WERI-Rb-1 (cell line): Measurements from ENCODE around the gene CDH4.

Experiments used
- DNase-seq: peaks from one replicate; pipeline ENCODE4 v3.0.0-alpha.2; 2020
- H3K27ac ChIP-seq: fragments of 250-450 bp; sonication (Bioruptor Pico); 2 replicates; pipeline ENCODE4 v1.5.1; 2020; ENCODE audit warnings: mild to moderate bottlenecking, moderate library complexity
- H3K27me3 ChIP-seq: fragments of 250-450 bp; sonication (Bioruptor Pico); 2 replicates; pipeline ENCODE4 v1.5.1; 2021; ENCODE audit warnings: mild to moderate bottlenecking, low read depth, moderate library complexity; ENCODE audit not compliant: insufficient read depth, severe bottlenecking
- H3K36me3 ChIP-seq: fragments of 250-450 bp; sonication (Bioruptor Pico); 2 replicates; pipeline ENCODE4 v1.5.1; 2020; ENCODE audit warnings: mild to moderate bottlenecking, moderate library complexity
- H3K4me3 ChIP-seq: 2 replicates; pipeline ENCODE4 v1.5.1; 2011; ENCODE audit warnings: low read depth, mild to moderate bottlenecking, control low read depth, low read length
- H3K9me3 ChIP-seq: fragments of 250-450 bp; sonication (Bioruptor Pico); 2 replicates; pipeline ENCODE4 v1.5.1; 2021; ENCODE audit warnings: mild to moderate bottlenecking, moderate library complexity; ENCODE audit not compliant: severe bottlenecking
- CTCF ChIP-seq: IDR thresholded peaks from 2 replicates; pipeline ENCODE4 v1.5.1; 2011; ENCODE audit warnings: low read depth, mild to moderate bottlenecking, control low read depth, inconsistent platforms, low read length

Gene CDH4

DNA sequence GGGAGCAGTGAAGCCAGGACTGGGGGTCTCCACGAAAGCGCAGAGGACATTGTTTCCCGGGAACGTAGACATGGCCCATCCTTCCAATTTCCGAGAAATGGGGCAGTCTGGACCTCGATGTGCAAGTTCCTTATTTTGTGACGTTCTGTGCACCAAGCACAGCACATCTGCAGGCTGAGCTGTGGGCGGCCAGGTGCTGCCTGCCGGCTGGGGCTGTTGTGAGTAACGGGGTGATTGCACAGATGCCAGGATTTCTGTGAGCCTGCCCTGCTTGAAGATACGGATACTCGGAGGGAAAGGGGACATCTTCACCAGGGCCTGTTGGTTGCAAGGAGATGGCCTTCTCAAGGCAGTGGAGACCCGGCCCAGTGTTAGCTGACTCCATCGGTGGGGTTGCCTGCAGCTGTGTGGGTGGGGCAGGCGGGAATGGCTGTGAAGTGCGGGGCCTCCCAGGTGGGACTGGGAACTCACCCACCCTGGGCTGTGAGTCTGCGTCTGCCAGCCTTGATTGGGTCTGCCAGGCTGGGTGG is 27.6 kb downstream of the CDH4 start:
- H3K4me3 ChIP-seq, result no peak overlapping the region
- no peak for DNase-seq
- no peak for TF ChIP-seq CTCF
- no peaks in the 10 kb centered on the region for H3K36me3 ChIP-seq
- H3K9me3 ChIP-seq, result no peaks in the 10 kb centered on the region
- H3K27me3 ChIP-seq, result peaks cover 51% of the 10 kb centered on the region
- H3K27ac ChIP-seq, result no peak overlapping the region

- no peak for TF ChIP-seq CTCF
- no peaks in the 10 kb centered on the region for H3K36me3 ChIP-seq
- H3K4me3 ChIP-seq, result no peak overlapping the region
- H3K27ac ChIP-seq, result no peak overlapping the region
- no peaks in the 10 kb centered on the region for H3K9me3 ChIP-seq
- H3K27me3 ChIP-seq, result peaks cover 56% of the 10 kb centered on the region
- no peak for DNase-seq
These were observed 28.3 kb downstream of the CDH4 start for GRCh38 chr20:61280217-61280980.

- Histone ChIP-seq H3K9me3 (no peaks in the 10 kb centered on the region), H3K36me3 (no peaks in the 10 kb centered on the region), H3K4me3 (no peak overlapping the region), H3K27ac (no peak overlapping the region), H3K27me3 (peaks cover 60% of the 10 kb centered on the region)
- no peak for DNase-seq
- no peak for TF ChIP-seq CTCF
These were observed 29.3 kb downstream of the CDH4 start for GRCh38 chr20:61281286-61281795.

GRCh38 chr20:61284752-61285151 is 32.7 kb downstream of the CDH4 start:
- H3K27me3 ChIP-seq, result peaks cover 54% of the 10 kb centered on the region
- H3K36me3 ChIP-seq, result no peaks in the 10 kb centered on the region

DNA sequence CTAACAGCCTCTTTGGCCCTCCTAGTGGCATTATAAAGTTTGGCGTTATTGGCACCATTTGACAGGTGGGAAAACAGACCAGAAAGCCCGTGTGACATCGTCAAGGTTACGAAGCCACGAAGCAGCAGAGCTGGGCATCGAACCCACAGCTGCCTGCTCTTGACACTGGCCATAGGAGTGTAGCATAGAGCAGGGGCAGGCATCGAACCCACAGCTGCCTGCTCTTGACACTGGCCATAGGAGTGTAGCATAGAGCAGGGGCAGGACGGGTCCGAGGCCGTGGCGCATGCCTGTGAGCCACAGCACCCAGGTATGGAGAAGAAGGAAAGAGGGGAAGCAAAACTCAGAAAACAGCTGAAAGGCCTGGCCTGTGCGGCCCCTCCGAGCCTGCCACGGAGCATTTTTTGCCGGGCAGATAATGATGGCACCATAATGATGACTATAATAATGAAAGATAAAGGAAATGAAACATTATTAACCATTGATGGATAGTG is 33.1 kb downstream of the CDH4 start:
- Histone ChIP-seq H3K27me3 (peaks cover 50% of the 10 kb centered on the region), H3K9me3 (no peaks in the 10 kb centered on the region), H3K27ac (no peak overlapping the region), H3K4me3 (no peak overlapping the region), H3K36me3 (no peaks in the 10 kb centered on the region)
- no peak for TF ChIP-seq CTCF
- no peak for DNase-seq

More at GRCh38 chr20:61284752-61285151, 32.7 kb downstream of the CDH4 start:
- H3K4me3 ChIP-seq, result no peak overlapping the region
- DNase-seq, result no peak
- H3K27ac ChIP-seq, result no peak overlapping the region
- H3K9me3 ChIP-seq, result no peaks in the 10 kb centered on the region
- no peak for TF ChIP-seq CTCF
